HepG2 (cell line): Measurements from ENCODE around the gene ST6GALNAC4. TPM values are rescaled to one million over a fixed set of nuclear protein-coding genes. Genes with fewer than 3 reads are reported as not detected.

ENCODE experiments used
- AGO1 ChIP-seq: fragments of 200-400 bp; formaldehyde crosslinking; IDR thresholded peaks from 2 replicates; pipeline ENCODE4 v1.6.1; 2017; ENCODE audit warnings: mild to moderate bottlenecking, low read depth, low read length, moderate library complexity; ENCODE audit not compliant: poor library complexity, severe bottlenecking
- AHR ChIP-seq: IDR thresholded peaks from 2 replicates; pipeline ENCODE4 v1.6.1; 2018; ENCODE audit warnings: missing genetic modification reagents, missing compliant biosample characterization
- BRCA1 ChIP-seq: sonication (generic); formaldehyde crosslinking; IDR thresholded peaks from 2 replicates; pipeline ENCODE4 v1.4.0; 2020; ENCODE audit warnings: missing genetic modification reagents
- HNRNPK ChIP-seq: fragments of 200-400 bp; formaldehyde crosslinking; IDR thresholded peaks from 2 replicates; pipeline ENCODE4 v1.6.1; 2018; ENCODE audit warnings: low read length, low read depth, moderate library complexity, mild to moderate bottlenecking; ENCODE audit not compliant: poor library complexity, severe bottlenecking
- NFIC ChIP-seq: IDR thresholded peaks from 2 replicates; pipeline ENCODE4 v1.6.1; 2012; ENCODE audit warnings: mild to moderate bottlenecking, low read length, inconsistent platforms
- PAWR ChIP-seq: sonication (generic); formaldehyde crosslinking; IDR thresholded peaks from 2 replicates; pipeline ENCODE4 v1.4.0; 2020; ENCODE audit warnings: missing genetic modification reagents, mild to moderate bottlenecking, borderline replicate concordance
- PCBP2 ChIP-seq: fragments of 200-400 bp; formaldehyde crosslinking; optimal IDR thresholded peaks from 2 replicates; pipeline ENCODE3; 2018; ENCODE audit warnings: low read length, low read depth; ENCODE audit not compliant: poor library complexity, severe bottlenecking
- SATB2 ChIP-seq: sonication (generic); formaldehyde crosslinking; IDR thresholded peaks from 2 replicates; pipeline ENCODE4 v1.5.0; 2020; ENCODE audit warnings: missing genetic modification reagents
- SCMH1 ChIP-seq: sonication (generic); formaldehyde crosslinking; IDR thresholded peaks from 2 replicates; pipeline ENCODE4 v1.9.0; 2021; ENCODE audit warnings: missing genetic modification reagents, mild to moderate bottlenecking, borderline replicate concordance
- TFAP4 ChIP-seq: sonication (generic); IDR thresholded peaks from 2 replicates; pipeline ENCODE4 v1.6.1; 2016; ENCODE audit warnings: low read depth, borderline replicate concordance
- ZBTB49 ChIP-seq: sonication (generic); formaldehyde crosslinking; IDR thresholded peaks from 2 replicates; pipeline ENCODE4 v1.4.0; 2020; ENCODE audit warnings: missing genetic modification reagents, borderline replicate concordance
- ZNF331 ChIP-seq: sonication (generic); formaldehyde crosslinking; IDR thresholded peaks from 2 replicates; pipeline ENCODE4 v1.4.0; 2020; ENCODE audit warnings: missing genetic modification reagents
- ZNF446 ChIP-seq: sonication (generic); formaldehyde crosslinking; IDR thresholded peaks from 2 replicates; pipeline ENCODE4 v1.5.0; 2020; ENCODE audit warnings: mild to moderate bottlenecking, missing genetic modification reagents
- ZSCAN12 ChIP-seq: sonication (generic); formaldehyde crosslinking; IDR thresholded peaks from 2 replicates; pipeline ENCODE4 v1.9.0; 2021; ENCODE audit warnings: mild to moderate bottlenecking, missing genetic modification reagents
- polyA plus RNA-seq, 8 experiments: library from polyadenylated mRNA; depleted of rRNA in 3 of 8; stranded (reverse) in 7 of 8; unstranded in 1 of 8; fragments of >200 nt; fragmentation: Illumina TruSeq in 4 of 8; extraction: Trizol in 4 of 8; gene quantifications; 2 replicates each; pipeline versions ENCODE4 v1.2.1 to v1.2.3, GENCODE V29; 2011 to 2016; ENCODE audit warnings: low read depth in 4 of 8, missing spikeins in 1 of 8, mixed read lengths in 1 of 8; ENCODE audit not compliant: insufficient read depth in 1 of 8
- total RNA-seq, 5 experiments: library from RNA; depleted of rRNA; stranded (reverse); fragments of >200 nt; fragmentation: Illumina TruSeq; extraction: Trizol; gene quantifications; 2 replicates each; pipeline ENCODE4 v1.2.3, GENCODE V29; 2016; ENCODE audit warnings: low read depth in 1 of 5
- TF ChIP-seq, protein P1 (sequence below): sonication (generic); formaldehyde crosslinking; IDR thresholded peaks from 2 replicates; pipeline ENCODE4 v1.4.0; 2020; ENCODE audit warnings: missing genetic modification reagents, borderline replicate concordance
- TF ChIP-seq, protein P2 (sequence below): fragments of 450-650 bp; IDR thresholded peaks from 2 replicates; pipeline ENCODE4 v1.6.1; 2017; ENCODE audit warnings: mild to moderate bottlenecking
- TF ChIP-seq, protein P3 (sequence below): sonication (generic); formaldehyde crosslinking; IDR thresholded peaks from 2 replicates; pipeline ENCODE4 v1.4.0; 2020; ENCODE audit warnings: mild to moderate bottlenecking, missing genetic modification reagents

The ST6GALNAC4 gene
- total and polyA plus RNA-seq, 2 of the 13 experiments (the other 11 are each of a cell fraction or from before 2014, with no cell fraction given), result 18.8 to 27.7 TPM

- TF ChIP-seq, protein P1, sequence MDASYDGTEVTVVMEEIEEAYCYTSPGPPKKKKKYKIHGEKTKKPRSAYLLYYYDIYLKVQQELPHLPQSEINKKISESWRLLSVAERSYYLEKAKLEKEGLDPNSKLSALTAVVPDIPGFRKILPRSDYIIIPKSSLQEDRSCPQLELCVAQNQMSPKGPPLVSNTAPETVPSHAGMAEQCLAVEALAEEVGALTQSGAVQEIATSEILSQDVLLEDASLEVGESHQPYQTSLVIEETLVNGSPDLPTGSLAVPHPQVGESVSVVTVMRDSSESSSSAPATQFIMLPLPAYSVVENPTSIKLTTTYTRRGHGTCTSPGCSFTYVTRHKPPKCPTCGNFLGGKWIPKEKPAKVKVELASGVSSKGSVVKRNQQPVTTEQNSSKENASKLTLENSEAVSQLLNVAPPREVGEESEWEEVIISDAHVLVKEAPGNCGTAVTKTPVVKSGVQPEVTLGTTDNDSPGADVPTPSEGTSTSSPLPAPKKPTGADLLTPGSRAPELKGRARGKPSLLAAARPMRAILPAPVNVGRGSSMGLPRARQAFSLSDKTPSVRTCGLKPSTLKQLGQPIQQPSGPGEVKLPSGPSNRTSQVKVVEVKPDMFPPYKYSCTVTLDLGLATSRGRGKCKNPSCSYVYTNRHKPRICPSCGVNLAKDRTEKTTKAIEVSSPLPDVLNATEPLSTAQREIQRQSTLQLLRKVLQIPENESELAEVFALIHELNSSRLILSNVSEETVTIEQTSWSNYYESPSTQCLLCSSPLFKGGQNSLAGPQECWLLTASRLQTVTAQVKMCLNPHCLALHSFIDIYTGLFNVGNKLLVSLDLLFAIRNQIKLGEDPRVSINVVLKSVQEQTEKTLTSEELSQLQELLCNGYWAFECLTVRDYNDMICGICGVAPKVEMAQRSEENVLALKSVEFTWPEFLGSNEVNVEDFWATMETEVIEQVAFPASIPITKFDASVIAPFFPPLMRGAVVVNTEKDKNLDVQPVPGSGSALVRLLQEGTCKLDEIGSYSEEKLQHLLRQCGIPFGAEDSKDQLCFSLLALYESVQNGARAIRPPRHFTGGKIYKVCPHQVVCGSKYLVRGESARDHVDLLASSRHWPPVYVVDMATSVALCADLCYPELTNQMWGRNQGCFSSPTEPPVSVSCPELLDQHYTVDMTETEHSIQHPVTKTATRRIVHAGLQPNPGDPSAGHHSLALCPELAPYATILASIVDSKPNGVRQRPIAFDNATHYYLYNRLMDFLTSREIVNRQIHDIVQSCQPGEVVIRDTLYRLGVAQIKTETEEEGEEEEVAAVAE, result no peak; the same call in 1 of the 2 replicates
- no peak for TF ChIP-seq PCBP2
- no peak for TF ChIP-seq NFIC
- TF ChIP-seq AHR (CRISPR knock-in tag), result no peak
- TF ChIP-seq, protein P2, sequence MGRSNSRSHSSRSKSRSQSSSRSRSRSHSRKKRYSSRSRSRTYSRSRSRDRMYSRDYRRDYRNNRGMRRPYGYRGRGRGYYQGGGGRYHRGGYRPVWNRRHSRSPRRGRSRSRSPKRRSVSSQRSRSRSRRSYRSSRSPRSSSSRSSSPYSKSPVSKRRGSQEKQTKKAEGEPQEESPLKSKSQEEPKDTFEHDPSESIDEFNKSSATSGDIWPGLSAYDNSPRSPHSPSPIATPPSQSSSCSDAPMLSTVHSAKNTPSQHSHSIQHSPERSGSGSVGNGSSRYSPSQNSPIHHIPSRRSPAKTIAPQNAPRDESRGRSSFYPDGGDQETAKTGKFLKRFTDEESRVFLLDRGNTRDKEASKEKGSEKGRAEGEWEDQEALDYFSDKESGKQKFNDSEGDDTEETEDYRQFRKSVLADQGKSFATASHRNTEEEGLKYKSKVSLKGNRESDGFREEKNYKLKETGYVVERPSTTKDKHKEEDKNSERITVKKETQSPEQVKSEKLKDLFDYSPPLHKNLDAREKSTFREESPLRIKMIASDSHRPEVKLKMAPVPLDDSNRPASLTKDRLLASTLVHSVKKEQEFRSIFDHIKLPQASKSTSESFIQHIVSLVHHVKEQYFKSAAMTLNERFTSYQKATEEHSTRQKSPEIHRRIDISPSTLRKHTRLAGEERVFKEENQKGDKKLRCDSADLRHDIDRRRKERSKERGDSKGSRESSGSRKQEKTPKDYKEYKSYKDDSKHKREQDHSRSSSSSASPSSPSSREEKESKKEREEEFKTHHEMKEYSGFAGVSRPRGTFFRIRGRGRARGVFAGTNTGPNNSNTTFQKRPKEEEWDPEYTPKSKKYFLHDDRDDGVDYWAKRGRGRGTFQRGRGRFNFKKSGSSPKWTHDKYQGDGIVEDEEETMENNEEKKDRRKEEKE, result no peak
- no peak for TF ChIP-seq PAWR (CRISPR knock-in tag)
- TF ChIP-seq HNRNPK, result peak; percentile 19
- TF ChIP-seq BRCA1, result no peak
- peak; percentile 98 for TF ChIP-seq AGO1
- TF ChIP-seq ZNF446 (CRISPR knock-in tag), result no peak
- TF ChIP-seq ZSCAN12 (CRISPR knock-in tag), result no peak
- TF ChIP-seq SCMH1 (CRISPR knock-in tag), result no peak
- TF ChIP-seq ZBTB49, result no peak
- TF ChIP-seq TFAP4, result no peak
- no peak for TF ChIP-seq SATB2 (CRISPR knock-in tag)
- no peak for TF ChIP-seq ZNF331 (CRISPR knock-in tag)
- TF ChIP-seq, protein P3, sequence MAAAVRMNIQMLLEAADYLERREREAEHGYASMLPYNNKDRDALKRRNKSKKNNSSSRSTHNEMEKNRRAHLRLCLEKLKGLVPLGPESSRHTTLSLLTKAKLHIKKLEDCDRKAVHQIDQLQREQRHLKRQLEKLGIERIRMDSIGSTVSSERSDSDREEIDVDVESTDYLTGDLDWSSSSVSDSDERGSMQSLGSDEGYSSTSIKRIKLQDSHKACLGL (CRISPR knock-in tag), result no peak; the same call in 1 of the 2 replicates
Observed at GRCh38 chr9:127937388-127938297, 20.8 kb upstream of the ST6GALNAC4 start, which contains the start of gene DPM2 (continued).
